GM19397 (cell line): ENCODE measurements around the gene ETNK2.

Experiments
- ATAC-seq: cut with Tn5 transposase; IDR thresholded peaks from one replicate; pipeline ENCODE4 v1.9.1; 2021; ENCODE audit warnings: mild to moderate bottlenecking, moderate library complexity; ENCODE audit not compliant: unreplicated experiment

ETNK2 gene

DNA sequence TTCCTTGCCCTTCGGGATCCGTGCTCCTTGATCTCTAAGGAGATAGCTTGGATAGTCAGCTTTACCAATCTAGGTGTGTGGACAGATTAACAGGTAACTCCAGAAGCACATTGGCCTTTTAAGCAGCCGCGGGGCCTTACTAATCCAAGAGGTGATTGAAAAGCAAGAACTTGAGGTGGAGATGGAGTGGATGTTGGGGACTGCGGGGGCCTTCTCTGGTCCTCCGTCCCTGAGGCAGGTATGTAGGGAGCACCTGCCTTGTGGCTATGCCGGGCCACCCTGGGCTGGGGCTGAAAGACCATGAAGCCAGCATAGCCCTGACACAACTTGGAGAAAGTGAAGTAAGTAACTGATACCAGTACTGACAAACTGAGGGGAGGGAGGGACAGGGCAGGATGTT, 68.4 kb downstream of the ETNK2 start:
- no peak for ATAC-seq

DNA sequence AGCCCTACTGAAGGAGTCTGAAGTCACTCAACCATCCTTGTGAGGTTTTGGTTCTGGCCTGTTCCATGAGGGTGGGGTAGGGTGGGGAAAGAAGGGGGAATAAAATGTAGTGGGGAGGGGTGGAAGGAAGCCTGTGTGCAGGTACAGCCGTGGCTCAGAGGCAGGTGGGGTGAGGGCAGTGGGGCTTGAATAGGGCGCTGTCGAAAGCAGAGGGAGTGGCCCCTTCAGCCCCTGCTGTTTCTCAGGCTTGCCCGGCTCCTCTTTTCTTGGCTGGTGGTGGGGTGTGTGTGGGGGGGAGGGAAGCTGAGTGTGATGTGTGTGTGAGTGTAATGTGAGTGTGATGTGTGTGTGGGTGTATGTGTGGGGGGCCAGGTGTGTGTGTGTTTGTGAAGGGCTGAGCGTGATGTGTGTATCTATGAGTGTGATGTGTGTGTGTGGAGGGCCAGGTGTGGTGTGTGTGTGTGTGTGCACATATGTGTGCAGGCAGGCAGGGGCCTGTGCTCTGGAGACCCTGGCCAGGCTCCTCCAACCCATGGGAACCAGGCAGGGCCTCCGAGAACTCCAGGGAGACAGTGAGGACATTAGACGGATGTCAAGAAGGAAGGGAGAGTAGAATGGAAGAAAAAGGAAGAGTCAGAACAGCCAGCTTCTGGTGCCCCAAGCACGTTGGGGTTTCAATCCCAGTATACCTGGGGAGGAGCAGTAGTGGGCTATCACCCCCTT, 69.9 kb downstream of the ETNK2 start:
- ATAC-seq, result no peak

DNA sequence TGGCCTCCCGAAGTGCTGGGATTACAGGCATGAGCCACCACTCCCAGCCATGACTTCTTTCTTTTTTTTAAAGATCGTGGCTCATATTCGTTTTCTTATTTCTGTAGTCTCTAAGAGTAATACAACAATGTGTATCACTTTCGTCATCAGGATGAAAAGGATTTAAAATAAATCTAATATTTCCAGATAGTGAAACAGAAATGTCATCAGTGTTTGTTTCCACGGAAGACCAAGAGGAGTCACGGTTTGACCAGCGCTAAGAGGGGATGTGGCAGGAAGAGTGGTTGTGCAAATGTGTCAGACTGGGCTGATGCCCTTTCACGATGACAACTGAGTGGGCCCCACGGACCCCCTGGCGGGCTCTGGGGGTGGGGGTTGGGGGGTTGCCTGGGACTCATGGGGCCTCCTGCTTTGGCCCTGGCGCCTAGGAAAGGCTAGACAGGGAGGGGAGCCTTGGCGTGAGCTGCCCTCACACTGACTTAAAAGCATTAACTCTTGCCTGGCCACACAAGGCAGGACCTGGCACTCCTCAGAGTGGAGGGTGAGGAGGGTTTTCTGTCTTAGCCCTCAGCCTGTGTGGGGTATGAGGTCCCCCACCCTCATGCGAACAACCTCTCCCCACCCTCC, 70.6 kb downstream of the ETNK2 start:
- no peak for ATAC-seq
